NCI-H446 (cell line): ENCODE measurements around the gene NAT14.
"Not testable (repeated sequence)": the region's sequence is repeated elsewhere in the genome, so short reads cannot be mapped to it uniquely, and the experiment has no call there.

Experiments used
- DNase-seq, 2 experiments: peaks; one replicate each; lab custom pipeline; 2025; lab: John Stamatoyannopoulos, UW

Gene NAT14

DNA sequence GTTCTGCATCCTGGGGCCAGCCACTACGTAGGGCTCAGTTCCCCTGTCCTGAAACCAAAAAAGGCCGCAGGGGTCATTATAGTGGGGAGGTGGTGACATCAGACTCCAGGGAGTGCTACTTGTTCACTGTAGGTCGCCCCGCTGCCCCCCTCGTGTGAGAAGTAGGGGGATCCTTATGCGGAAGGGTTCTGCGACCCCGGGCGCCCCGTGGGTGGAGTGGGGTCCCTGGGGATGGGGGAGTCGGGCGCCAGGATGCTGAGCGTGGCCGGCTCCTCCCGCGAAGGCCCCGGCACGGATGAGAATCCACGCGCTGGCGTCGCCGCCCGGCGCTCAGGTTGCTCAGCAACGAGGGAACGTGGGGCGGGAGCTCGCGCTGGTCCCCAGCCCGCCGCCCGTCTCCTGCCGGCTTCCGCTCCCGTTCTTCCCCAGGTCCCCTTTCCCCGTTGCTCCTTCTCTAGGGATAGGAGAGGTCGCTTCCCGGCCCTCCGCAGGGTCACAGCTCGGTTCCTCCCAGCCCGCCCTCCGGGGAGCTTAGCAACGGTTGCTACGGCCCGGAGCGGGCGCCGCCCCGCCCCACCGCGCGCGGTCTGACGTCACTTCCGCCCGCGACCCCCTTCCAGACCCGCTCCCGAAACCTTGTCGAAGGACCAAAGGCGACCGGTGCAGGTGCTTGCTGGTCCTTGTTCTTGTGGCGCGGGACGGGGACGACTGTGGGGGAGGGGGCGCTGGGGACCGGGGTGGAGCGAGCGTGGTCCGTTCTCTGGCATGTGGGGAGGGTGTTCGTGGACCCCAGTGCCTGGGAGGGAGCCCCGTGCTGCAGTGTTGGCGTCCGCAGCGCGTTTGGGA lies at the start of gene NAT14:
Gene NAT14, plus strand, starts transcription at position 596 of the 846 bp plus-strand sequence. CDS start 521 bp downstream, outside the sequence.
- peak; percentile 35 to 80 for DNase-seq

DNA sequence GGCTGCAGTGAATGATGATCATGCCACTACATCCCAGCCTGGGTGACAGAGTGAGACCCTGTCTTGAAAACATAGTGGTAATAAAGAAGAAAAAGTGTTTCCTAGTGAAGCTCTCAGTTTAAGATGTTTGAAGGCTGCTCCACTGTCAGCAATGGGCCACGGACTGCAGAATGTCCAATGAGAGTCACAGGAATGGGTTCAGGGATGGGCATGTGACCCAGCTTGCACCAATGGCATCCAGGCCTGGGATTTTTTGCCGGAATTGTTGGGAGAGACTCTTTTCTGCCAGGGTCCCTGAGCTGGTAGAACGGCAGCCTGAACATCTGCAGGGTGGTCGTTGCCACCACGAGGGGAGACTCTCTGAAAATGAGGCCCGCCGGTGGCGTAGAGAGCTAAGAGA lies 48.1 kb upstream of the NAT14 start:
- no peak for DNase-seq

DNA sequence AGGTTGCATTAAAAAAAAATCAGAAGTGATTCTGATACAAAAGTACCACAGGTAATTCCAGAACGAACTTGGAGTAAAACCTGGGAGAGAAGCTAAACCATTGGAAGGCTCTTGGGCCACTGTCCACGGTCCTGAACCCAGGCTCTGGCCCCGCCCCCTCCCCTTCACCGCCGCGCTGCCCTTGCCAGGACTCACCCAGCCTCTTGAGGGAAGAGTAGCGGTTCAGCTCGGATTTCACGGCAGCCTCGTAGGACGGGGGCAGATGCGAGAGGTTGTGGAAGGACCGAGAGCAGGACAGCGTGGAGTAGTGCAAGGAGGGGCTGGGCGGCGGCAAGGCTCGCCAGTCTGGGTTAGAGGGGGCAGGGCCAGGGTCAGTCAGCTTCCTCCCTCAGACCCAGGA lies 47.6 kb upstream of the NAT14 start:
- DNase-seq, result no peak

- no peak for DNase-seq
Measured at GRCh38 chr19:55439052-55439451, 45.9 kb upstream of the NAT14 start.

GRCh38 chr19:55440411-55441105 lies 44.4 kb upstream of the NAT14 start:
- no peak for DNase-seq

- no peak for DNase-seq
Measured at GRCh38 chr19:55441319-55441691, 43.7 kb upstream of the NAT14 start.

DNA sequence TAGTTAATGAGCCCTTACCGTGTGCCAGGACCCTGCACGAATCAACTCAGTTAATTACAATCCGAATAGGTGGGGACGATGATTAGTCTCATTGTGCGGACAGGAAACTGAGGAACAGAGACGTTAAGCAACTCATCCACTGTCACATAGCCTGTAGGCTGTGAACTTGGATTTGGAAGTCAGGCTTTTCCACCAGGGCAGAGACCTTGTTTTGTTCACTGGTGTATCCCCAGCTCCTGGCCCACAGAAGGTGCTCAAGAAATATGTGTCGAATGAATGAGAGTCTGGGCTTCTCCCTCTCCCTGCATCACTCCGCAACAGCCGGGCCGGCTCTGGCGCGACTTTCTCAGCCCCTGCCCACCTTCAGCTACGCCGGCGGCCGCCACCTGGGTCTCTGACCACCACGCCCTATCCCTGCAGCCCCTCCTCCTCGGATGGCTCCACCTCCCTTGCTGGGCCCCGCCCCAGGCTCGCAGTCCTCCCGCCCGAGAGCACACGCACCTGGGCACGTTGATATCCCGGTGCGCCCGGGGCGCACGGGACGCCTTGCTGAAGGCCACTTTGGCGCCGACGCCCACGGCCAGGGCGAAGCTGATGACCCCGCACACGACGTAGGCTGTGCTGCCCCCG lies 43.2 kb upstream of the NAT14 start:
- DNase-seq, result no peak

- DNase-seq, result no peak
Measured at GRCh38 chr19:55442372-55442961, 42.5 kb upstream of the NAT14 start.

DNA sequence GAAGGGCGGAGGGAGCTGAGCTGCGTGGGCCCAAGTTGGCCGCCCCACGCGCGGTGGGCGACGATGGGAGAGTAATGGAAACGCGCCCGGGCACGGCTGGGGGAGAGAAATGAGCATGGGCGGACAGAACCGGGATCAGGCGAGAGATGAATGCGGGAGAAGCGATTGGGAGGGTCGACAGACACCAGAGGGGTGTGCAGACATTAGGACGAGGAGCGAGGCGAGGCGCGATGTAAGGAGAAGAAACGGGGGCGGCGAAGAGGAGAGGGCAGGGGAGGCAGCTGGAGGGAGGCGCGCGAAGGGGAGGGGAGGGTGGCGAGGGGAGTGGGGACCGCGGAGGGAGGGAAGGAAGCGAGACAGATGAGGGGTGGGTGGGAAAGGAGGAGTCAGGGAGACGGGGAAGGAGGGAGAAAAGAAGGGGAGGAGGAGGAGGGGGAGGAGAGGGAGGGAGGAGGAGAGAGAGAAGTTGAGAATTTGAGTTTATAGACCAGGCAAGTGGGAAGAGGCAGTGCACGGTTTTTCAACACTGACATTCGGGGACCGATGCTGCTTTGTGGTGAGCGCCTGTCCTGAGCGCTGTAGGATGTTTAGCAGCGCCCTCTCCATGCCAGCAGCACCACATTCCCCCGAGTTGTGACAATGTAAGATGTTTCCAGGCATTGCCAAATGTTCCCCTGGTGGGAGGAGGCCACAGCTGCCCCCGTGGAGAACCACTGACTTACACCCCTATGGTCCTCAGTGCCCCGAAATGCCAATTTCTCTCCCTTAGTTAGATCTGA lies 41.8 kb upstream of the NAT14 start, which contains the start of gene SHISA7:
Gene SHISA7, minus strand, starts transcription at position 256 of the 779 bp plus-strand sequence. CDS start 437 bp downstream, outside the sequence.
- no peak for DNase-seq

DNA sequence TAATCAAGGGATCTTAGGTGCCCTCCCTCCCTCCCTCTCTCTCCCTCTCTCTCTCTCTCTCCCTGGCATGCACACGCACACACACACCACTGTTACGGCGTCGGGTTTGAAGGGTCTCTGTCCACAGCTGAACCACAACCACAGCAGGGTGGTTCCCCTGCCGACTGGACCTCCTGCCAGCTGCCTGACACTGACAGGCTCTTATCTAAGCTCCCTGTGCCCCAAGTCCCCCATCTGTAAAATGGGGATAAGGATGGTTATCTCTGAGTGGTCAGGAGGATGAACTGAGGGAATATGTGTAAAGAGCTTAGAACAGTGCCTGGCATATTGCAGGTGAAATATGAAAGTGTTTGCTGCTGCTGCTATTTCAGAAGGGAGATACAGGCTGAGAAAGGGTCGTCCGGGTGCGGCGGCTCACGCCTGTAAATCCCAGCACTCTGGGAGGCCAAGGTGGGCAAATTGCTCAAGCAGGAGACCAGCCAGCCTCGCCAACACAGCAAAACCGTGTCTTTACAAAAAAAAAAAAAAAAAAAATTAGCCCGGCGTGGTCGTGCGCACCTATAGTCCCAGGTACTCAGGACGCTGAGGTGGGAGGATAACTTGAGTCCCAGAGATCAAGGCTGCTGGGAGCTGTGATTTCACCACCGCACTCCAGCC lies 41.0 kb upstream of the NAT14 start:
- no peak for DNase-seq

GRCh38 chr19:55444646-55445045 lies 40.3 kb upstream of the NAT14 start:
- no peak for DNase-seq

DNA sequence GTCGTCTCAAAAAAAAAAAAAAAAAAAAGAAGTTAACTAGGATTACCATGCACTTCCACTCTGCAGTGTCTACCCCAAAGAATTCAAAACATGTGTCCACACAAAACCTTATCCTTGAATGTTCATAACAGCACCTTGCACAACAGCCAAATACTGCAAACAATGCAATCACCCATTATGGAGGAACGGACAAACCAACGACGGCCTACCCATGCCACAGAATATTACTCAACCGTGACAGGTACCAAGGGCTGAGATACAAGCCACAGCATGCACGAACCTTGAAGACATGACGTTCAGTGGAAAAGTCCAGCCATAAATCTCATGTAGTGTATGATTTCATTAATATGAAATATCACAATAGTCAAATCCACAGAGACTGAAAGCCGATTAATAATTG lies 38.9 kb upstream of the NAT14 start:
- DNase-seq, result no peak

DNA sequence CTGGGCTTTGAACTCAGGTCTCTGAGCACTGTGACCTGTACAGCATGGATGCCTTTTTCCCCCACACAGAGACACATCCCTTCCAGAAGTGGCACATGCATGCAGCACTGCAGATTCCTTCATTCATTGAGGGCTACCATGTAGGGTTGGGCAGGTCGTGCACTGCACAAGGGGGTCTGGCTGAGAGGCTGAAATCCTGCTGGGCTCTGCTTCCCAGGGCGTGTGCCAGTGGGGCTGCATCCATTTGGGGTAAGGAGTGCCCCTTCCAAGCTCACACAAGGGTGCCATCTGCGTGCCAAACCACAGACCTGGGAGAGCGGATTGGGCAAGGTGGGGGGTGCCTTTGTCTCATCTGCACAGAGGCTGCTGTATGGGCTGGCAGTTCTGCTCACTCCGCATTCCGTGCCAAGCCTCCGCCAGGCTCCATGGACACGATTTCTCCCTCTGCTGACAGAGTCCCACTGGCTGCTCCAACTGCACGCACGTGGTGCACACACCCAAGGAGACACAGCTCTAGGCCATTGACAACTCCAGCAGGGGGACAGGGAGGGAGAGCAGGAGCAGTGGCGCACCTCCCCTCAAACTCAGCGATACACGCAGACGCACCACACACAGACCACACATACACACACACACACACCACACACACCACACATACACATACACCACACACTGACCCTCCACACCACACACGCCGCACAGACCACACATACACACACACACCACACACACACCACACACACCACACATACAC lies 37.4 kb upstream of the NAT14 start:
- DNase-seq, result peak; percentile 61 to 71

DNA sequence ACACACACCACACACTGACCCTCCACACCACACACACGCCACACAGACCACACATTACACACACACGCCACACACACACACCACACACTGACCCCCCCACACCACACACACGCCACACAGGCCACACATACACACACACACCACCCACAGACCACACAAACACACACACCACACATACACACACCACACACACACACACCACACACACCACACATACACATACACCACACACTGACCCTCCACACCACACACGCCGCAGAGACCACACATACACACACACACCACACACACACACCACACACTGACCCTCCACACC lies 36.9 kb upstream of the NAT14 start:
- not testable (repeated sequence) for DNase-seq

GRCh38 chr19:55449469-55449868 lies 35.5 kb upstream of the NAT14 start:
- DNase-seq, result no peak

DNA sequence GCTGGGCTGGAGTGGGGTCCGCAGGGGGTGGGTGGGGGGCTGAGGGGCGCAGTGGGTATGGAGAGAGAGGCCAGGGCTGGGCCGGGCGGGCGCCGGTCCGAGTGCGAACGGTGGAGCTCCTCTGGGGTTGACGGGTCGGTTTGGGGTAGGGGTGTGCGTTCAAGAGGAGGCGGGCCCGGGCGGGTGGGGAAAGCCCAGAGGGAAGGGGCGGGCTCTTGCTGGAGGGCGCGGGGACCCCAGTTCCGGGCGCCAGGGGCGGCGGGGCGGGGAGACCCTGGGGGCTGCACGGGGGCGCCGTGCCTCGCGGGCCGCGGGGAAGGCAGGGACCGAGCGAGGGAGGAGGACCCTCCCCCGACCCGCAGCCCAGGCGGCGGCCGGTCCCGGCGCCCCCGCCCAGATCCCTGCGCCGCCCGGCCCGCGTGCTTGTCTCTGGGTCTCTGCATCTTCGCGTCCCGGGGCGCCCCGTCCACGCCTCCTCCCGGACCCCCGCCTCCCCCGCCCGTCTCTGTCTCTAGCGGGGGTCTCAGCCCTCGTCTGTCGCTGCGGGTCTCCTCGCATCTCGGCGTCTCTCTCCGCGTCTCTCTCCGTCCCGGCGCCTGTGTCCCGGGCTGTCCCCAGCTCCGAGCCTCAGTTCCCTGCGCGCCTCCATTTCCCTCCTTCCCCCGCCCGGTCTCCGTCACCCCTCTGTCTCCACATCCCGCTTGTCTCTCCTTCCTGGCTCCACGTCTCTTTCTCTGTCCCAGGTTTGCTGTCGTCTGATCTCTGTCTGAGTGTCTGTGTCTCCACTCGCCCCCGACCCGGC lies 33.6 kb upstream of the NAT14 start:
- no peak for DNase-seq

DNA sequence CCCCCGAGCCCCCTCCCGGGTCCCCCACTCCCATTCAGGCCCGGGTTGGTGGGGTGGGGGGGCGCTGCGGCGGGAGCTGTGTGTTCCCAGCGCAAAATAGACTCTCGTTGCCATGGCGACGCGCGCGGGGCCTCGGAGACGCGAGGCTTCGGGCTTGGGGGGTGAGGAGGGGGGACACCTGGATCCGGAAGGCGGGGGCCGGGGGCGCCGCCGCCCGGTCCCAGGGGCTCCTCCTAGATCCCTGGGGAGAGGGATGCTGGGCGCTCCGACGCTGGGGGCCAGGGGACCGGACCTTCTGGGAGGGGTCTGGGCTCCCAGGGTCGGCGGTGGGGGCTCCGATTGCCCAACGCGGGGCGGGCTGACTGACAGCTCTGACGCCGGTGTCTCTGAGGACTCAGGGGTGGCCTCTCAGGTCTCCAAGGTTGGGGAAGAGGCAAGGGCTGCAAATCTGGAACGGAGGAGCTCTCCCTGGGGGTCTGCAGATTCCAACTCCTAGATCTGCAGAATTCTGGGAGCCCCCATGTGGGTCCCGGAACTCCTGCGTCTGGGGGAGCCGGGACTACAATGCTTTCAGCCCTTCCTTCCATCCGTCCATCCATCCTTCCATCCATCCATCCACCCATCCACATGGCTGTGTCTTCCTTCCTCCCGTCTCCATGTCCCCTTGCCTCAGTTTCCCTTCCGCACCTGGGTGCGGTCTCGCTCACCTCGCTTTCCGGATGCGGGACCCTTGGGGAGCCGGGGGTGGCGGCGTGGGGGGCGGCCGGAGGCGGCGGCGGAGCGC lies 32.8 kb upstream of the NAT14 start:
- DNase-seq, result no peak

- DNase-seq, result peak; percentile 63 to 90
Measured at GRCh38 chr19:55452749-55453346, 32.1 kb upstream of the NAT14 start.
